GM12878 (cell line): ENCODE data around the gene CCDC71. TPM values are rescaled to one million over a fixed set of nuclear protein-coding genes. Genes with fewer than 3 reads are reported as not detected.

ENCODE experiments used
- ATAC-seq: fragments of 200-7000 bp; cut with Tn5 transposase; 3 replicates; pipeline ENCODE4 v1.9.1; 2020; ENCODE audit warnings: mild to moderate bottlenecking, moderate library complexity
- BruUV-seq: library from RNA; stranded (reverse); fragments of 400-500 nt; replicated peaks from 2 replicates; lab custom pipeline; 2021; lab: Mats Ljungman, UMichigan
- CTCF ChIA-PET: fragments of 300-600 bp; sonication (Branson Sonifier 250); formaldehyde crosslinking; extraction: SDS; loops from one replicate; lab custom pipeline; 2021; ENCODE audit warnings: inconsistent platforms; lab: Yijun Ruan, JAX
- POLR2A ChIA-PET: fragments of 350-600 bp; formaldehyde crosslinking; extraction: SDS; loops from one replicate; lab custom pipeline; 2021; ENCODE audit warnings: inconsistent platforms; lab: Charles Lee
- RAD21 ChIA-PET: fragments of 300-600 bp; sonication (Branson Sonifier 250); formaldehyde crosslinking; loops from one replicate; lab custom pipeline; 2023; ENCODE audit warnings: antibody characterized with exemption; ENCODE audit not compliant: unreplicated experiment; lab: Charles Lee
- SMC1A ChIA-PET: fragments of 300-600 bp; sonication (Branson Sonifier 250); formaldehyde crosslinking; loops from one replicate; lab custom pipeline; 2023; ENCODE audit not compliant: unreplicated experiment, uncharacterized antibody; lab: Charles Lee
- DNase-seq: peaks from one replicate; pipeline ENCODE4 v3.0.0-alpha.2; 2011; ENCODE audit warnings: low read depth, low spot score
- FAIRE-seq: peaks from 3 replicates; lab custom pipeline; 2011; peaks lifted over from hg19 to GRCh38; lab: Jason Lieb, UNC
- H2AFZ ChIP-seq: 2 replicates; pipeline ENCODE4 v1.6.0; 2011; ENCODE audit warnings: low read depth, low read length, control low read depth; ENCODE audit not compliant: control insufficient read depth
- H3K27ac ChIP-seq: 2 replicates; pipeline ENCODE4 v1.5.1; 2011; ENCODE audit warnings: control low read depth; ENCODE audit not compliant: control insufficient read depth, insufficient read depth
- H3K27me3 ChIP-seq, 2 experiments: replicated peaks in 1 of 2; 2 replicates each; pipeline versions ENCODE4 v1.6.0 to v1.6.1; 2011; ENCODE audit warnings: low read length in 1 of 2; ENCODE audit not compliant: control insufficient read depth in 2 of 2, insufficient read depth in 2 of 2
- H3K36me3 ChIP-seq, 2 experiments: 2 replicates each; pipeline ENCODE4 v1.5.1; 2011; ENCODE audit warnings: low read length in 1 of 2; ENCODE audit not compliant: control insufficient read depth in 2 of 2, insufficient read depth in 2 of 2
- H3K4me1 ChIP-seq: 2 replicates; pipeline ENCODE4 v1.6.1; 2011; ENCODE audit warnings: mild to moderate bottlenecking, low read length, moderate library complexity, mixed read lengths; ENCODE audit not compliant: control insufficient read depth, insufficient read depth
- H3K4me2 ChIP-seq: 2 replicates; pipeline ENCODE4 v1.6.0; 2011; ENCODE audit warnings: control low read depth; ENCODE audit not compliant: control insufficient read depth, insufficient read depth
- H3K4me3 ChIP-seq: fragments of 200-600 bp; sonication (generic); 2 replicates; pipeline ENCODE4 v1.5.1; 2016
- H3K79me2 ChIP-seq: 2 replicates; pipeline ENCODE4 v1.6.0; 2011; ENCODE audit warnings: low read length; ENCODE audit not compliant: control insufficient read depth, insufficient read depth
- H3K9ac ChIP-seq: 2 replicates; pipeline ENCODE4 v1.8.0; 2011; ENCODE audit warnings: low read length, control low read depth, mixed read lengths; ENCODE audit not compliant: control insufficient read depth, insufficient read depth
- H3K9me3 ChIP-seq: replicated peaks from 3 replicates; pipeline ENCODE4 v1.5.1; 2011; ENCODE audit warnings: mild to moderate bottlenecking, low read length; ENCODE audit not compliant: control insufficient read depth, insufficient read depth
- H4K20me1 ChIP-seq: 2 replicates; pipeline ENCODE4 v1.6.0; 2011; ENCODE audit not compliant: control insufficient read depth, insufficient read depth
- ATF7 ChIP-seq: fragments of 450-650 bp; IDR thresholded peaks from 2 replicates; pipeline ENCODE4 v1.6.1; 2016; ENCODE audit warnings: low read depth, mild to moderate bottlenecking
- EGR1 ChIP-seq, 2 experiments: IDR thresholded peaks; 1 replicate in 1 of 2; 2 replicates in 1 of 2; pipeline ENCODE4 v1.6.1; 2011 to 2012; ENCODE audit warnings: low read depth in 2 of 2, low read length in 2 of 2, borderline replicate concordance in 1 of 2, mild to moderate bottlenecking in 1 of 2, moderate library complexity in 1 of 2
- ETV6 ChIP-seq, 2 experiments: fragments of 450-650 bp in 1 of 2; IDR thresholded peaks in 1 of 2; conservative IDR thresholded peaks in 1 of 2; 2 replicates each; pipeline ENCODE4 v1.6.1; 2014; ENCODE audit warnings: antibody characterized with exemption in 1 of 2, borderline replicate concordance in 1 of 2, low read depth in 1 of 2, mild to moderate bottlenecking in 1 of 2, moderate library complexity in 1 of 2
- GATAD2B ChIP-seq: fragments of 450-650 bp; conservative IDR thresholded peaks from 2 replicates; pipeline ENCODE4 v1.6.1; 2017; ENCODE audit warnings: low read depth, mild to moderate bottlenecking, moderate library complexity
- HDGF ChIP-seq: fragments of 450-650 bp; IDR thresholded peaks from 2 replicates; pipeline ENCODE4 v1.6.1; 2016; ENCODE audit warnings: antibody characterized with exemption
- IKZF1 ChIP-seq: fragments of 450-650 bp; conservative IDR thresholded peaks from 2 replicates; pipeline ENCODE4 v1.6.1; 2017; ENCODE audit warnings: antibody characterized with exemption, mild to moderate bottlenecking
- NFYB ChIP-seq: IDR thresholded peaks from 2 replicates; pipeline ENCODE4 v1.6.1; 2011; ENCODE audit warnings: low read depth, mild to moderate bottlenecking, low read length, improper control_type of control experiment, moderate library complexity; ENCODE audit not compliant: insufficient read depth
- RB1 ChIP-seq: fragments of 450-650 bp; formaldehyde crosslinking; IDR thresholded peaks from 2 replicates; pipeline ENCODE4 v1.6.1; 2017; ENCODE audit warnings: mild to moderate bottlenecking, borderline replicate concordance
- RFX5 ChIP-seq: IDR thresholded peaks from 2 replicates; pipeline ENCODE4 v1.6.1; 2011; ENCODE audit warnings: low read depth, low read length, improper control_type of control experiment
- SMAD1 ChIP-seq: fragments of 450-650 bp; IDR thresholded peaks from 2 replicates; pipeline ENCODE4 v1.6.1; 2018; ENCODE audit warnings: mild to moderate bottlenecking, low read depth; ENCODE audit not compliant: partially characterized antibody
- SPI1 ChIP-seq: IDR thresholded peaks from 2 replicates; pipeline ENCODE4 v1.6.1; 2011; ENCODE audit warnings: low read depth, mild to moderate bottlenecking, low read length, moderate library complexity, borderline replicate concordance; ENCODE audit not compliant: insufficient read depth
- SRF ChIP-seq, 2 experiments: IDR thresholded peaks; 2 replicates each; pipeline ENCODE4 v1.6.1; 2011; ENCODE audit warnings: low read depth in 2 of 2, low read length in 2 of 2, mild to moderate bottlenecking in 1 of 2, moderate library complexity in 1 of 2
- YBX1 ChIP-seq: fragments of 450-650 bp; IDR thresholded peaks from 2 replicates; pipeline ENCODE4 v1.6.1; 2016; ENCODE audit warnings: antibody characterized with exemption
- ZBTB4 ChIP-seq: fragments of 450-650 bp; formaldehyde crosslinking; IDR thresholded peaks from 2 replicates; pipeline ENCODE4 v1.4.0; 2022; ENCODE audit warnings: mild to moderate bottlenecking, moderate library complexity
- WGBS: methylation state at CpG from one replicate; pipeline ENCODE4 v1.1.6; 2016; ENCODE audit warnings: low lambda C conversion rate; ENCODE audit not compliant: insufficient replicate concordance, insufficient coverage; ENCODE audit errors: missing lambda C conversion rate; 5-methylcytosine and 5-hydroxymethylcytosine counted together
- in situ Hi-C: fragments of 300-500 bp; cut with MboI; formaldehyde crosslinking; loops from 9 replicates; pipeline ENCODE4 v1.14.3; 2018; ENCODE audit warnings: mixed read lengths
- intact Hi-C: fragments of 100-400 bp; cut with micrococcal nuclease; formaldehyde crosslinking; loops from one replicate; pipeline ENCODE4 v1.14.2; 2022; ENCODE audit not compliant: unreplicated experiment
- polyA plus RNA-seq, 11 experiments: library from polyadenylated mRNA; depleted of rRNA in 4 of 11; unstranded in 6 of 11; stranded (reverse) in 5 of 11; fragments of >200 nt; fragmentation: Nextera tagmentation in 4 of 11; fragmentation: Illumina TruSeq in 1 of 11; extraction: Ambion mirVana in 4 of 11; extraction: Trizol in 1 of 11; gene quantifications; 1 replicate in 1 of 11; 2 replicates in 10 of 11; pipeline versions ENCODE4 v1.2.1 to v1.2.3, GENCODE V29; 2011 to 2016; ENCODE audit warnings: inconsistent platforms in 2 of 11, missing spikeins in 2 of 11, low read depth in 1 of 11
- total RNA-seq, 4 experiments: library from RNA; depleted of rRNA in 3 of 4; stranded (reverse); fragments of >200 nt in 3 of 4; fragmentation: Illumina TruSeq in 1 of 4; extraction: Trizol in 1 of 4; gene quantifications; 2 replicates each; pipeline versions ENCODE4 v1.2.1 to v1.2.3, GENCODE V29; 2013 to 2021
- TF ChIP-seq, protein P1 (sequence below): IDR thresholded peaks from 2 replicates; pipeline ENCODE4 v1.6.1; 2011; ENCODE audit warnings: borderline replicate concordance, low read depth, mild to moderate bottlenecking, moderate library complexity, mixed read lengths, low read length; ENCODE audit not compliant: insufficient read depth; ENCODE audit errors: extremely low read length
- TF ChIP-seq, protein P2 (sequence below): fragments of 450-650 bp; IDR thresholded peaks from 2 replicates; pipeline ENCODE4 v1.6.1; 2017; ENCODE audit warnings: mild to moderate bottlenecking, moderate library complexity

CCDC71 gene
- total and polyA plus RNA-seq, 10 of the 15 experiments (the other 5 are each of a cell fraction or from before 2014, with no cell fraction given) = 0.20 to 38.0 (median 16.1) TPM

GRCh38 chr3:49119439-49119838 lies 46.7 kb downstream of the CCDC71 start:
- peak overlapping the region; percentile 79 for H3K27ac ChIP-seq
- H4K20me1 ChIP-seq = no peaks in the 10 kb centered on the region
- ATAC-seq = no peak
- H3K27me3 ChIP-seq = no peaks in the 10 kb centered on the region
- ChIA-PET POLR2A (interaction anchor here (0.5 to 2.6 kb wide), 2 partner anchors 26 to 42 kb away, joined by 7 to 15 read pairs; partner anchors contain the start of gene QRICH1), RAD21 (no interaction called here), SMC1A (no interaction called here), CTCF (interaction anchor here (2.3 kb wide), 1 partner anchor 25 kb away, joined by 12 read pairs; the partner anchor contains the start of gene QRICH1)
- no peaks in the 10 kb centered on the region for H3K9me3 ChIP-seq
- in situ Hi-C loops (no loop called here), intact Hi-C loops (no loop called here)
- no peak for FAIRE-seq
- H3K9ac ChIP-seq = peak overlapping the region; percentile 85
- BruUV-seq = no TSS peak
- no peak for DNase-seq
- 45% methylated on average over 3 of the region's 3 CpGs for WGBS
- no peak overlapping the region for H2AFZ ChIP-seq
- peaks cover 16 to 24% of the 10 kb centered on the region in 2 experiments for H3K36me3 ChIP-seq
- H3K79me2 ChIP-seq = peaks cover 15% of the 10 kb centered on the region
- peak overlapping the region; percentile 100 for H3K4me3 ChIP-seq
- H3K4me2 ChIP-seq = peak overlapping the region; percentile 99
- TF ChIP-seq, protein P1, sequence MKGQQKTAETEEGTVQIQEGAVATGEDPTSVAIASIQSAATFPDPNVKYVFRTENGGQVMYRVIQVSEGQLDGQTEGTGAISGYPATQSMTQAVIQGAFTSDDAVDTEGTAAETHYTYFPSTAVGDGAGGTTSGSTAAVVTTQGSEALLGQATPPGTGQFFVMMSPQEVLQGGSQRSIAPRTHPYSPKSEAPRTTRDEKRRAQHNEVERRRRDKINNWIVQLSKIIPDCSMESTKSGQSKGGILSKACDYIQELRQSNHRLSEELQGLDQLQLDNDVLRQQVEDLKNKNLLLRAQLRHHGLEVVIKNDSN = no peak
- TF ChIP-seq NFYB (no peak), RB1 (no peak), ETV6 (conservative IDR thresholded peaks at IDR 0.05 in 1 of 2, IDR thresholded peaks at IDR 0.05 in 1 of 2; ENCODE audit: borderline replicate concordance in 1 of 2, low read depth in 1 of 2) (no peak), EGR1 (IDR thresholded peaks at IDR 0.05; ENCODE audit: borderline replicate concordance in 1 of 2, low read depth in 2 of 2, low read length in 2 of 2) (no peak), ATF7 (no peak), HDGF (no peak), ZBTB4 (no peak), IKZF1 (no peak), SMAD1 (no peak), SPI1 (no peak), YBX1 (no peak), RFX5 (no peak), GATAD2B (no peak), SRF (IDR thresholded peaks at IDR 0.05; ENCODE audit: low read depth in 2 of 2, low read length in 2 of 2) (no peak)
- TF ChIP-seq, protein P2, sequence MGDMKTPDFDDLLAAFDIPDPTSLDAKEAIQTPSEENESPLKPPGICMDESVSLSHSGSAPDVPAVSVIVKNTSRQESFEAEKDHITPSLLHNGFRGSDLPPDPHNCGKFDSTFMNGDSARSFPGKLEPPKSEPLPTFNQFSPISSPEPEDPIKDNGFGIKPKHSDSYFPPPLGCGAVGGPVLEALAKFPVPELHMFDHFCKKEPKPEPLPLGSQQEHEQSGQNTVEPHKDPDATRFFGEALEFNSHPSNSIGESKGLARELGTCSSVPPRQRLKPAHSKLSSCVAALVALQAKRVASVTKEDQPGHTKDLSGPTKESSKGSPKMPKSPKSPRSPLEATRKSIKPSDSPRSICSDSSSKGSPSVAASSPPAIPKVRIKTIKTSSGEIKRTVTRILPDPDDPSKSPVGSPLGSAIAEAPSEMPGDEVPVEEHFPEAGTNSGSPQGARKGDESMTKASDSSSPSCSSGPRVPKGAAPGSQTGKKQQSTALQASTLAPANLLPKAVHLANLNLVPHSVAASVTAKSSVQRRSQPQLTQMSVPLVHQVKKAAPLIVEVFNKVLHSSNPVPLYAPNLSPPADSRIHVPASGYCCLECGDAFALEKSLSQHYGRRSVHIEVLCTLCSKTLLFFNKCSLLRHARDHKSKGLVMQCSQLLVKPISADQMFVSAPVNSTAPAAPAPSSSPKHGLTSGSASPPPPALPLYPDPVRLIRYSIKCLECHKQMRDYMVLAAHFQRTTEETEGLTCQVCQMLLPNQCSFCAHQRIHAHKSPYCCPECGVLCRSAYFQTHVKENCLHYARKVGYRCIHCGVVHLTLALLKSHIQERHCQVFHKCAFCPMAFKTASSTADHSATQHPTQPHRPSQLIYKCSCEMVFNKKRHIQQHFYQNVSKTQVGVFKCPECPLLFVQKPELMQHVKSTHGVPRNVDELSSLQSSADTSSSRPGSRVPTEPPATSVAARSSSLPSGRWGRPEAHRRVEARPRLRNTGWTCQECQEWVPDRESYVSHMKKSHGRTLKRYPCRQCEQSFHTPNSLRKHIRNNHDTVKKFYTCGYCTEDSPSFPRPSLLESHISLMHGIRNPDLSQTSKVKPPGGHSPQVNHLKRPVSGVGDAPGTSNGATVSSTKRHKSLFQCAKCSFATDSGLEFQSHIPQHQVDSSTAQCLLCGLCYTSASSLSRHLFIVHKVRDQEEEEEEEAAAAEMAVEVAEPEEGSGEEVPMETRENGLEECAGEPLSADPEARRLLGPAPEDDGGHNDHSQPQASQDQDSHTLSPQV = no peak
- H3K4me1 ChIP-seq = peaks cover 10% of the 10 kb centered on the region
